A549 (cell line): ENCODE results near the gene ERFL. TPM values are rescaled to one million over a fixed set of nuclear protein-coding genes. Genes with fewer than 3 reads are reported as not detected.

Experiments
- ATAC-seq, 2 experiments: fragments of 200-7000 bp in 1 of 2; fragments of >200 bp in 1 of 2; cut with Nextera tagmentation in 1 of 2; cut with Tn5 transposase in 1 of 2; 3 replicates each; pipeline versions ENCODE4 v1.8.0 to v1.9.1; 2018 to 2020; ENCODE audit warnings: mild to moderate bottlenecking in 1 of 2, moderate library complexity in 1 of 2
- CTCF ChIA-PET: fragments of 300-600 bp; sonication (Branson Sonifier 250); formaldehyde crosslinking; extraction: SDS; loops from one replicate; lab custom pipeline; 2021; ENCODE audit warnings: antibody characterized with exemption, inconsistent platforms; lab: Yijun Ruan, JAX
- POLR2A ChIA-PET: fragments of 350-600 bp; formaldehyde crosslinking; extraction: SDS; loops from one replicate; lab custom pipeline; 2021; ENCODE audit warnings: antibody characterized with exemption, inconsistent platforms; lab: Yijun Ruan, JAX
- DNase-seq, 2 experiments: peaks; one replicate each; pipeline versions ENCODE4 v3.0.0 to v3.0.0-alpha.2; 2011 to 2016; ENCODE audit warnings: low read depth in 1 of 2, low spot score in 1 of 2
- FAIRE-seq: peaks from 2 replicates; lab custom pipeline; 2011; peaks lifted over from hg19 to GRCh38; lab: Jason Lieb, UNC
- H3K27ac ChIP-seq, 2 experiments: fragments of >200 bp; sonication (Bioruptor Twin); formaldehyde crosslinking; 3 replicates each; pipeline ENCODE4 v1.5.1; 2016 to 2017
- H3K4me1 ChIP-seq: fragments of >200 bp; sonication (Bioruptor Twin); formaldehyde crosslinking; 3 replicates; pipeline ENCODE4 v1.6.1; 2016
- H3K4me2 ChIP-seq: fragments of >200 bp; sonication (Bioruptor Twin); formaldehyde crosslinking; 3 replicates; pipeline ENCODE4 v1.6.1; 2016
- H3K4me3 ChIP-seq: fragments of >200 bp; sonication (Bioruptor Twin); formaldehyde crosslinking; 3 replicates; pipeline ENCODE4 v1.5.1; 2016
- H3K9me3 ChIP-seq: fragments of >200 bp; sonication (Bioruptor Twin); formaldehyde crosslinking; 3 replicates; pipeline ENCODE4 v1.6.1; 2016
- CHD2 ChIP-seq: fragments of 150-350 bp; IDR thresholded peaks from 2 replicates; pipeline ENCODE4 v1.6.1; 2014; ENCODE audit warnings: low read length; ENCODE audit not compliant: partially characterized antibody
- ESRRA ChIP-seq: fragments of 150-350 bp; IDR thresholded peaks from 2 replicates; pipeline ENCODE4 v1.6.1; 2014; ENCODE audit warnings: mild to moderate bottlenecking, low read length, borderline replicate concordance
- FOSL2 ChIP-seq, 2 experiments: fragments of 450-650 bp in 1 of 2; fragments of >200 bp in 1 of 2; sonication (Bioruptor Twin) in 1 of 2; formaldehyde crosslinking; IDR thresholded peaks; 2 replicates each; pipeline versions ENCODE4 v1.5.0 to v1.6.1; 2016 to 2020; ENCODE audit warnings: mild to moderate bottlenecking in 1 of 2, moderate library complexity in 1 of 2
- HEYL ChIP-seq: fragments of 250-450 bp; sonication (Bioruptor Pico); IDR thresholded peaks from 2 replicates; pipeline ENCODE4 v1.8.0; 2021; ENCODE audit warnings: mild to moderate bottlenecking, moderate library complexity
- HOXA7 ChIP-seq: fragments of 250-450 bp; sonication (Bioruptor Pico); IDR thresholded peaks from 2 replicates; pipeline ENCODE4 v1.5.0; 2020; ENCODE audit warnings: mild to moderate bottlenecking, moderate library complexity
- JUN ChIP-seq, 2 experiments: fragments of >200 bp; sonication (Bioruptor Twin); formaldehyde crosslinking; IDR thresholded peaks; 2 replicates in 1 of 2; 3 replicates in 1 of 2; pipeline ENCODE4 v1.6.1; 2016 to 2017
- KDM5A ChIP-seq: fragments of 200-600 bp; sonication (generic); IDR thresholded peaks from 2 replicates; pipeline ENCODE4 v1.6.1; 2016; ENCODE audit warnings: antibody characterized with exemption, mild to moderate bottlenecking
- NFE2L2 ChIP-seq: fragments of 150-350 bp; conservative IDR thresholded peaks from 2 replicates; pipeline ENCODE4 v1.6.1; 2014; ENCODE audit warnings: low read length
- POLR2A ChIP-seq: IDR thresholded peaks from 2 replicates; pipeline ENCODE4 v1.6.1; 2012; ENCODE audit warnings: mild to moderate bottlenecking, low read length
- SMC3 ChIP-seq: fragments of >200 bp; sonication (Bioruptor Twin); formaldehyde crosslinking; IDR thresholded peaks from 3 replicates; pipeline ENCODE4 v1.6.1; 2018; ENCODE audit warnings: inconsistent platforms
- ZFP36 ChIP-seq: fragments of 450-650 bp; IDR thresholded peaks from 2 replicates; pipeline ENCODE4 v1.6.1; 2014; ENCODE audit warnings: borderline replicate concordance; ENCODE audit not compliant: partially characterized antibody
- WGBS: methylation state at CpG from one replicate; pipeline ENCODE4 v1.1.6; 2017; ENCODE audit errors: missing lambda C conversion rate; 5-methylcytosine and 5-hydroxymethylcytosine counted together
- polyA plus RNA-seq, 4 experiments: library from polyadenylated mRNA; depleted of rRNA in 3 of 4; stranded (reverse); fragments of >200 nt; fragmentation: RNase III in 1 of 4; extraction: RNeasy Plus Mini Kit Qiagen cat#74134 plus additional on column Dnase treatment in 1 of 4; gene quantifications; 2 replicates in 3 of 4; 3 replicates in 1 of 4; pipeline ENCODE4 v1.2.3, GENCODE V29; 2011 to 2017
- TF ChIP-seq, protein P1 (sequence below): fragments of 450-650 bp; IDR thresholded peaks from 2 replicates; pipeline ENCODE4 v1.6.1; 2014; ENCODE audit warnings: antibody characterized with exemption
- TF ChIP-seq, protein P2 (sequence below): fragments of 250-450 bp; sonication (Bioruptor Pico); IDR thresholded peaks from 2 replicates; pipeline ENCODE4 v1.5.0; 2021; ENCODE audit warnings: mild to moderate bottlenecking, moderate library complexity, borderline replicate concordance
- TF ChIP-seq, protein P3 (sequence below): fragments of 200-600 bp; sonication (generic); IDR thresholded peaks from 2 replicates; pipeline ENCODE4 v1.6.1; 2016; ENCODE audit warnings: antibody characterized with exemption, mild to moderate bottlenecking, moderate library complexity

Gene ERFL
- polyA plus RNA-seq, 2 of the 4 experiments (the other 2 are of a cell fraction) = 0.15 to 0.19 TPM

DNA sequence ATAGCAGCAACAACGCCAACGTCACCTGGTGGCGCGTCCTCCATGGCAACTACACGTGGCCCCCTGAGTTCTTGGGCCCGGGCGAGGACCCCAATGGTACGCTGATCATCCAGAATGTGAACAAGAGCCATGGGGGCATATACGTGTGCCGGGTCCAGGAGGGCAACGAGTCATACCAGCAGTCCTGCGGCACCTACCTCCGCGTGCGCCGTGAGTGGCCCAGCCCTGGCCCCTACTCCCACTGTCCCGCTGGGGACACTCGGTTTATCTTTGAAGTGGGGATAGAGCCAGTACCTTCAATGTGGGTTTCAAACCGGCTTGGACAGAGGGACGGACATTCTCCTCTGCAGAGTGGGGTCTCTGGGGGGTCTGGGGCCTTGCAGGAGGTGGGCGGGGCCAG is 49.2 kb downstream of the ERFL start:
- H3K4me3 ChIP-seq = no peak overlapping the region
- ATAC-seq (no peak), FAIRE-seq (no peak)
- CTCF ChIA-PET = interaction anchor here (1.5 kb wide), 1 partner anchor 20 kb away, joined by 3 read pairs; no protein-coding TSS in a partner anchor
- 77% methylated on average over 21 of the region's 21 CpGs for WGBS
- no peaks in the 10 kb centered on the region for H3K9me3 ChIP-seq
- POLR2A ChIA-PET = no interaction called here
- 0 out of 2 replicates have a peak, but pooled peaks have one; percentile 2 for TF ChIP-seq POLR2A
- TF ChIP-seq, protein P1, sequence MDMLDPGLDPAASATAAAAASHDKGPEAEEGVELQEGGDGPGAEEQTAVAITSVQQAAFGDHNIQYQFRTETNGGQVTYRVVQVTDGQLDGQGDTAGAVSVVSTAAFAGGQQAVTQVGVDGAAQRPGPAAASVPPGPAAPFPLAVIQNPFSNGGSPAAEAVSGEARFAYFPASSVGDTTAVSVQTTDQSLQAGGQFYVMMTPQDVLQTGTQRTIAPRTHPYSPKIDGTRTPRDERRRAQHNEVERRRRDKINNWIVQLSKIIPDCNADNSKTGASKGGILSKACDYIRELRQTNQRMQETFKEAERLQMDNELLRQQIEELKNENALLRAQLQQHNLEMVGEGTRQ = no peak
- TF ChIP-seq, all 56 proteins: peak for 1
- no peak for DNase-seq
- Histone ChIP-seq H3K4me1 (peaks cover 10% of the 10 kb centered on the region), H3K4me2 (no peak overlapping the region), H3K27ac (no peak overlapping the region)

- FAIRE-seq = no peak
- ATAC-seq = no peak
- TF ChIP-seq POLR2A = no peak
- no peak for TF ChIP-seq SMC3
- TF ChIP-seq HEYL = no peak
- TF ChIP-seq, protein P2, sequence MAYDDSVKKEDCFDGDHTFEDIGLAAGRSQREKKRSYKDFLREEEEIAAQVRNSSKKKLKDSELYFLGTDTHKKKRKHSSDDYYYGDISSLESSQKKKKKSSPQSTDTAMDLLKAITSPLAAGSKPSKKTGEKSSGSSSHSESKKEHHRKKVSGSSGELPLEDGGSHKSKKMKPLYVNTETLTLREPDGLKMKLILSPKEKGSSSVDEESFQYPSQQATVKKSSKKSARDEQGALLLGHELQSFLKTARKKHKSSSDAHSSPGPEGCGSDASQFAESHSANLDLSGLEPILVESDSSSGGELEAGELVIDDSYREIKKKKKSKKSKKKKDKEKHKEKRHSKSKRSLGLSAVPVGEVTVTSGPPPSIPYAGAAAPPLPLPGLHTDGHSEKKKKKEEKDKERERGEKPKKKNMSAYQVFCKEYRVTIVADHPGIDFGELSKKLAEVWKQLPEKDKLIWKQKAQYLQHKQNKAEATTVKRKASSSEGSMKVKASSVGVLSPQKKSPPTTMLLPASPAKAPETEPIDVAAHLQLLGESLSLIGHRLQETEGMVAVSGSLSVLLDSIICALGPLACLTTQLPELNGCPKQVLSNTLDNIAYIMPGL (CRISPR knock-in tag) = no peak
- TF ChIP-seq CHD2 = no peak
- no peak for TF ChIP-seq FOSL2 (IDR thresholded peaks at IDR 0.05)
- TF ChIP-seq FOSL2 (CRISPR knock-in tag; IDR thresholded peaks at IDR 0.05) = no peak
- no peak for TF ChIP-seq KDM5A
- TF ChIP-seq HOXA7 (CRISPR knock-in tag) = no peak
- TF ChIP-seq, protein P3, sequence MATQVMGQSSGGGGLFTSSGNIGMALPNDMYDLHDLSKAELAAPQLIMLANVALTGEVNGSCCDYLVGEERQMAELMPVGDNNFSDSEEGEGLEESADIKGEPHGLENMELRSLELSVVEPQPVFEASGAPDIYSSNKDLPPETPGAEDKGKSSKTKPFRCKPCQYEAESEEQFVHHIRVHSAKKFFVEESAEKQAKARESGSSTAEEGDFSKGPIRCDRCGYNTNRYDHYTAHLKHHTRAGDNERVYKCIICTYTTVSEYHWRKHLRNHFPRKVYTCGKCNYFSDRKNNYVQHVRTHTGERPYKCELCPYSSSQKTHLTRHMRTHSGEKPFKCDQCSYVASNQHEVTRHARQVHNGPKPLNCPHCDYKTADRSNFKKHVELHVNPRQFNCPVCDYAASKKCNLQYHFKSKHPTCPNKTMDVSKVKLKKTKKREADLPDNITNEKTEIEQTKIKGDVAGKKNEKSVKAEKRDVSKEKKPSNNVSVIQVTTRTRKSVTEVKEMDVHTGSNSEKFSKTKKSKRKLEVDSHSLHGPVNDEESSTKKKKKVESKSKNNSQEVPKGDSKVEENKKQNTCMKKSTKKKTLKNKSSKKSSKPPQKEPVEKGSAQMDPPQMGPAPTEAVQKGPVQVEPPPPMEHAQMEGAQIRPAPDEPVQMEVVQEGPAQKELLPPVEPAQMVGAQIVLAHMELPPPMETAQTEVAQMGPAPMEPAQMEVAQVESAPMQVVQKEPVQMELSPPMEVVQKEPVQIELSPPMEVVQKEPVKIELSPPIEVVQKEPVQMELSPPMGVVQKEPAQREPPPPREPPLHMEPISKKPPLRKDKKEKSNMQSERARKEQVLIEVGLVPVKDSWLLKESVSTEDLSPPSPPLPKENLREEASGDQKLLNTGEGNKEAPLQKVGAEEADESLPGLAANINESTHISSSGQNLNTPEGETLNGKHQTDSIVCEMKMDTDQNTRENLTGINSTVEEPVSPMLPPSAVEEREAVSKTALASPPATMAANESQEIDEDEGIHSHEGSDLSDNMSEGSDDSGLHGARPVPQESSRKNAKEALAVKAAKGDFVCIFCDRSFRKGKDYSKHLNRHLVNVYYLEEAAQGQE = no peak
- TF ChIP-seq NFE2L2 = no peak
- TF ChIP-seq ESRRA = no peak
- TF ChIP-seq, protein P1 = no peak
- no peak for TF ChIP-seq JUN (IDR thresholded peaks at IDR 0.05)
- no peak for TF ChIP-seq ZFP36
Measured at GRCh38 chr19:41877916-41878905, 50.0 kb downstream of the ERFL start.

More at GRCh38 chr19:41877916-41878905, 50.0 kb downstream of the ERFL start:
- peaks cover 10% of the 10 kb centered on the region for H3K4me1 ChIP-seq
- ChIA-PET POLR2A (no interaction called here), CTCF (interaction anchor here (1.3 to 8.4 kb wide), 6 partner anchors 8 to 80 kb away, joined by 3 to 87 read pairs (median 6); partner anchors contain the start of gene RABAC1)
- no peak overlapping the region for H3K4me2 ChIP-seq
- no peak overlapping the region for H3K4me3 ChIP-seq
- H3K27ac ChIP-seq = no peak overlapping the region; a peak in 1 of 6 replicates
- no peak for DNase-seq
- no peaks in the 10 kb centered on the region for H3K9me3 ChIP-seq
- WGBS = 83% methylated on average over 17 of the region's 17 CpGs
